GM18498 (cell line): ENCODE results near the gene FCGR3B.
"Not testable (repeated sequence)": the region's sequence is repeated elsewhere in the genome, so short reads cannot be mapped to it uniquely, and the experiment has no call there.

ENCODE experiments used
- ATAC-seq: cut with Tn5 transposase; IDR thresholded peaks from one replicate; pipeline ENCODE4 v1.9.1; 2021; ENCODE audit warnings: mild to moderate bottlenecking, moderate library complexity; ENCODE audit not compliant: unreplicated experiment

Gene FCGR3B

GRCh38 chr1:161639203-161639602 lies 8.2 kb upstream of the FCGR3B start:
- ATAC-seq = not testable (repeated sequence)

GRCh38 chr1:161638251-161638993 lies 7.4 kb upstream of the FCGR3B start:
- not testable (repeated sequence) for ATAC-seq

GRCh38 chr1:161636976-161637375 lies 6.0 kb upstream of the FCGR3B start:
- ATAC-seq = not testable (repeated sequence)

- ATAC-seq = not testable (repeated sequence)
Measured at GRCh38 chr1:161636189-161636782, 5.3 kb upstream of the FCGR3B start.

GRCh38 chr1:161634993-161635392 lies 4.0 kb upstream of the FCGR3B start:
- ATAC-seq = not testable (repeated sequence)

- not testable (repeated sequence) for ATAC-seq
Measured at GRCh38 chr1:161630128-161630742, 741 bp downstream of the FCGR3B start.

GRCh38 chr1:161626445-161627146 lies 4.4 kb downstream of the FCGR3B start:
- not testable (repeated sequence) for ATAC-seq

- ATAC-seq = not testable (repeated sequence)
Measured at GRCh38 chr1:161624605-161625004, 6.4 kb downstream of the FCGR3B start.

- ATAC-seq = peak; percentile 46
Measured at GRCh38 chr1:161623401-161624051, 7.5 kb downstream of the FCGR3B start.

GRCh38 chr1:161622054-161622453 lies 8.9 kb downstream of the FCGR3B start:
- peak; percentile 42 for ATAC-seq

- peak; percentile 48 for ATAC-seq
Measured at GRCh38 chr1:161621181-161622000, 9.6 kb downstream of the FCGR3B start.

GRCh38 chr1:161620399-161620798 lies 10.6 kb downstream of the FCGR3B start:
- ATAC-seq = not testable (repeated sequence)

GRCh38 chr1:161618517-161618916 lies 12.5 kb downstream of the FCGR3B start:
- ATAC-seq = not testable (repeated sequence)

- not testable (repeated sequence) for ATAC-seq
Measured at GRCh38 chr1:161616417-161616816, 14.6 kb downstream of the FCGR3B start.

- ATAC-seq = not testable (repeated sequence)
Measured at GRCh38 chr1:161613142-161613514, 17.8 kb downstream of the FCGR3B start.

GRCh38 chr1:161612322-161613141 lies 18.4 kb downstream of the FCGR3B start:
- ATAC-seq = peak; percentile 92

GRCh38 chr1:161611866-161612321 lies 19.1 kb downstream of the FCGR3B start:
- ATAC-seq = peak; percentile 12

- ATAC-seq = not testable (repeated sequence)
Measured at GRCh38 chr1:161610198-161610597, 20.8 kb downstream of the FCGR3B start.
